HG02938 (cell line): ENCODE results near the gene ATP11A.
A peak's percentile ranks its signal among the peaks of the same experiment; 100 is the strongest.
"Not testable (repeated sequence)": the region's sequence is repeated elsewhere in the genome, so short reads cannot be mapped to it uniquely, and the experiment has no call there.

Experiments
- ATAC-seq: cut with Tn5 transposase; IDR thresholded peaks from one replicate; pipeline ENCODE4 v1.9.1; 2021; ENCODE audit warnings: mild to moderate bottlenecking, moderate library complexity; ENCODE audit not compliant: unreplicated experiment

ATP11A gene

DNA sequence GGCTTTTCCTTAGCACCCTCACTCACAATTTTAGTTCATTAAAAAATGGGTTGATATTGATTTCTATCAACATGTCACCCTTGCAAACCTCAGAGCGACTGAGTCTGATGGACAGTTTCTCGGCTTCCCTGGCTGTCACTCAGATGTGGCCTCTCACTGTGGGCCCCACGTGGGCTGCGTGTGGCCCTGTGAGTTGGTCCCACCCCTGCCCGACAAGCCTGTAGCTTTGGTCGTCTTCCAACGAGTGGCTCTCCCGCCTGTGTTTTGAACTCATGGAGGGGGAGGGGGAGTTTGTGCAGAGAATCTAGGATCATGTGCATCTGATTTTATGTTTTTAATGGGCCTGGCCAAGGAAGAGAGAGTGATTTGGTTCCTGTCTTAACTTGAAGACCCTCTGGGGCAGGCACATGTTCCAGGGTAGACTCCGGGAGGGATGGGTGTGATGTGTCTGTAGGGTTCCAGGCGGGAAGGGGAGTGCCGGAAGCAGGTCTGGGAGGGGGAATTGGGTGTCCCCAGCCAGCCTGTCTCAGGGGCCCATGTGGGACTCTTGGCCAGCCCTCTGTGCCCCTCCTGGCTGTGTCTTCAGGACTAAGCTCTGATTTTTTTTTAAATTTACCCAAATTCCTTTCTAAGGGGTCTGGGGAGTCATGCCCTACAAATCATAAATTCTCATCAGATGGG is 18.9 kb downstream of the ATP11A start:
- ATAC-seq = no peak

DNA sequence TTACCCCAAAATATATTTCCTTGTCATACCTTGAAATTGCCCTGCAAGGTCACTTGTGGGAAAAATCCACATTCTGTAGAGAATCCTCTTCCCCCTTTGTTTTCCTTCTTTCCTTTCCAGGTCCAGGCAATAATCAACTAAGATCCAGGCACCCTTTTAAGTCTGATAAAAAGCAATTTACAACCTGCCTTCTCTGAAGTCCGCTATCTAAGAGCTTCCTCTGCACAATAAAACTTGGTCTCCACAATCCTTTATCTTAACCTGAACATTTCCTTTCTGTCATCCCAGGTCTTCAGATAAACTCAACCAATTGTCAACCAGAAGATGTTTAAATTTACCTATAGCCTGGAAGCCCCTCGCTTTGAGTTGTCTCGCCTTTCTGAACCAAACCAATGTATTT is 19.5 kb downstream of the ATP11A start:
- ATAC-seq = not testable (repeated sequence)

DNA sequence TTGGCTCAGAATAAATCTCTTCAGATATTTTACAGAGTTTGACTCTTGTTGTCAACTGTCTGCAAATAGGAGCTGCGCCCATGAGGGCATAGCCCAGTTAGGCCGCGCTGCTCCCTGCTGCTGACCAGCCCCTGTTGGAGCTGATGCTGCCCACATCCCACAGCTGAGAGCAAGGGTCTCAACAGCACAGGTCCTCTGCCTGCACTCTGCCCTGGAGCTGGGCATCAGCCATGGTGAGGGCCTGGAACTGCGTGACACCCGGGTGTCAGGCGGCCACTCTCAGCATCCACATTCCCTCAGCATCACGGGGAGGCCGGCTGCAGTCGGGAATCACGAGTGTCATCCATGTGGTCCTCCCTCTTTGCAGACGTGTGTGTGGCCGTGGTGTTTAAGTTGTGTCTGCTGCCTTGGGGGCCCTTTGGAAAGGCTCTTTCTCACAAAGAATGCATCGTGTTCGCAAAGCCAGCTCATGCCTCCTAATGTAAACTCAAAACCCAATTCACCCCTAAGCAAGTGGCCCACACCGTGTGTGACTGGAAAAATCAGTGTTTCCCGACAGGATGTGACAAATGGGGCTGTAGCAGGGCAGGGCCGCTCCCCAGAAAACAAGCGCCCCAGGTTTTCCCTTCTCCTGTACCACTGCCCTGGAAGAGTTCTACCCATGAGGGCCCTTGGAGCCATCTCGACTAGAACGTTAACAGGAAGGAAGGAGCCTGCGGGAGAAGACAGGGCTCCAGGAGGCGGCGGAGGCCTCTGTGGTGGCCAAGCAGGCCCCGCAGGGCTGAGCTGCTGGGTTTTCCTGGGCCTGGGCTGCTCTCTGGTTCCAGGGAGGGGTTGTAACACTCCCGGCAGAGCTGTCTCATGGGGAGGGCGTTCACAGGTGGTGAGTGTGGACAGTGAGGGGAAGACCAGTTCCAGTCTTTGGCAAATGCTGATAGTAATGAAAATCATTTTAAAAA is 20.3 kb downstream of the ATP11A start:
- no peak for ATAC-seq

GRCh38 chr13:112710855-112711527 is 21.2 kb downstream of the ATP11A start:
- no peak for ATAC-seq

GRCh38 chr13:112711528-112712265 is 21.9 kb downstream of the ATP11A start:
- peak; percentile 85 for ATAC-seq

GRCh38 chr13:112712451-112713207 is 22.8 kb downstream of the ATP11A start:
- ATAC-seq = no peak

DNA sequence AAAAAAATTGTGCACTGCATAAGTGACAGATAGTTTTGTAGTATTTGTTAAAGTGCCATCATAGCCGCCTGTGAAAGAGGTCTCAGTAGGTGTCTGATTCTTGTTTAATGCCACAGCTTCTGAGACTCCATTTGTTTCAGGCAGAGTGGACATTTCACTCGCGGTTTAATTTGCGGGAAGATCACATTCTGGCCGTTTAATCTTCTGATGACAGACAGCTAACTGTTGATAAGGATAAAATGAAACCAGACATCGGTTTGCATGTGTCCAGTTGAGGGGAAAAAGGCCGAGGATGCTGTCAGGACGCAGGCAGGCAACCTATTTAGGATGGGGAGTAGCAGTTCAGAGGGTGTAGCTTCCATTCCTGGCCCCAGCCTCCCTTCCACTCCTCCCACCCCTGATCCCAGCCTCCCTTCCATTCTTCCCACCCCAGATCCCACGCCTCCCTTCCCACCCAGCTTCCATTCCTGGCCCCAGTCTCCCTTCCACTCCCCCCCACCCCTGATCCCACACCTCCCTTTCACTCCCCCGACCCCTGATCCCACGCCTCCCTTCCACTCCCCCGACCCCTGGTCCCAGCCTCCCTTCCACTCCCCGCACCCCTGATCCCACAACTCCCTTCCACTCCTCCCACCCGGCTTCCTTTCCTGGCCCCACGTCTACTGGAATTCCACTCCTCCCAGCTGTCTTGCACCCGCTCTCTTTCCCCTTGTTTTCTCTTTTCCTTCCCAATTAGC is 23.8 kb downstream of the ATP11A start:
- no peak for ATAC-seq

GRCh38 chr13:112714376-112715174 is 24.7 kb downstream of the ATP11A start:
- no peak for ATAC-seq

DNA sequence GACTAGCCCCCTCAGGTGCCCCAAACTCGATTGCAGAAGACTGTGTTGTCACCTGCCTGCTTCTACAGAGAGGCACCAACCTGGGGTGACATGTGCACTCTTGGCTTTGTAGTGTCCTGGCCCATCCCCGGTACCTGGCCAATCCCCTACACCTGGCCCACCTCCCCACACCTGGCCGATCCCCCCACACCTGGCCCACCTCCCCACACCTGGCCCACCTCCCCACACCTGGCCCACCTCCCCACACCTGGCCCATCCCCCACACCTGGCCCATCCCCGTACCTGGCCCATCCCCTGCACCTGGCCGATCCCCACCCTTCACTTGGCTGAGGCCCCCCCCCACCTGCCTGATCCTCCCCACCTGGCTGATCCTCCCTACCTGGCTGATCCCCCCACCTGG is 25.4 kb downstream of the ATP11A start:
- ATAC-seq = no peak

GRCh38 chr13:112715715-112716460 is 26.1 kb downstream of the ATP11A start:
- no peak for ATAC-seq

GRCh38 chr13:112716461-112716820 is 26.6 kb downstream of the ATP11A start:
- ATAC-seq = no peak

DNA sequence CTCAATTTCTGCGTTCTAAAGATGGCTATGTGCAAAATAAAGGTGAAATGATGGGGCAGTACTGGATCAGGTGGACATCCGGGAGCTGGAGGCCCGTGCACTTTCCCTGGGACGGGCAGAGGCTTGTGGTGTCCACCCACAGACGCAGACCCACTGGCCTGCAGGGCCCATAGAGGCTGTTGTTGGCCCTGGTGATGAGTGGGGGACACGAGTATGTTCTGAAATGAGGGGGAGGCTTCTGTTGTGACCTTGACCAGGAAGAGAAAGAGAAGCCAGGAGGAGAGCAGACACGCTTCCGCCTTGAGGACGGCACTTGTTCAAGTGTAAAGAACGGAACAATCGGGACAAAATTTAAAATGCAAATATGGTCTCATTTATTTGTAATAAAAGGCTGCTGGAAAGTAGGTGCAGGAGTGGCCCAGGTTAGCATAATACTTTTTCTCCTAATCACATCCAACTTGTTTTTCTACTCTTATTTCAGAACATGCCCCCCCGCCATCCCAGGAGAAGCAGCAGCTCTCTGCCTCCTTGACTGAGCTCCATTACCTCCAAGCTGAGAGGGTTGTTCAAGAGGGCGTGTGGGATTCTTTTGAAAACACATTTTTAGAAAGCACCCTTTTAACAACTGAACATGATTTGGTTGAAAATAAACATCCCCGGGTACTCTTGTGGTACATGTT is 27.1 kb downstream of the ATP11A start:
- no peak for ATAC-seq

DNA sequence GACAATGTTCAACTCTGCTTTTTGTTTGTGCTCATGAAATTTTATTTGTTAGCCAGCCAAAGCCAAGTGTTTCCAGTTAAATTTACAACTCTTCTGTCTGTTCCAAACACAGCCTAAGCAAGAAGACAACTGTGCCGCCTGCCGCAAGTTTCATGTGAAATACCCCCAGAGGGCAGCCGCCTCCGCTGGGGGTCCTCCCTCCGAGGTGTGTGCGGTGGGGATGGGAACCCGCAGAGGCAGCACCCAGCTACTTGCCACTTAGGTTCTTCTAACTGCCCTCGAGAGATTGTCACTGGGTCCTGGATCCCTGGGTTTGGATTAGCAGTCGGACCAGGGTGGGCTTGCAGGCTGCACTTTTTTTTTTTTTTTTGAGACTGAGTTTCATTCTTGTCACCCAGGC is 28.5 kb downstream of the ATP11A start:
- ATAC-seq = no peak

- no peak for ATAC-seq
These were observed 29.2 kb downstream of the ATP11A start for GRCh38 chr13:112719016-112719415.

DNA sequence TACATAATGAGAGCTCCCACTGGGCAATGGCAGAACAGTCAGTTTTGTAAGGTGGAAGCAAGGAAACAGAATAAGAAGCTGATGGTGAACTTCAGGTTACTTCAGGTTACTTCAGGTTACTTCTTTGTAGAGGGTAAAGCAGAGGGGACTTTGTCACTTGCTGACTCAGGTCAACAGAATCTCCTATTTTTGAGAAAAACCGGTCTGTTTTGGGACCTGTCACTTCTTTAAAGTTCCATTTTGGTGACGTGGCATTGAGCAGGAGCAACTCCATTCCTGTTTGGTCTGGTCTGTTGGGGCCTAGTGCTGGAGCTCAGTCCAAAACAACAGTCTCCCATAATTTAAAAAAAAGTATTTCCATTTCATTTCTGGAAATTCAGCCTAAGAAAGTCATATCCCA is 29.7 kb downstream of the ATP11A start:
- ATAC-seq = no peak

DNA sequence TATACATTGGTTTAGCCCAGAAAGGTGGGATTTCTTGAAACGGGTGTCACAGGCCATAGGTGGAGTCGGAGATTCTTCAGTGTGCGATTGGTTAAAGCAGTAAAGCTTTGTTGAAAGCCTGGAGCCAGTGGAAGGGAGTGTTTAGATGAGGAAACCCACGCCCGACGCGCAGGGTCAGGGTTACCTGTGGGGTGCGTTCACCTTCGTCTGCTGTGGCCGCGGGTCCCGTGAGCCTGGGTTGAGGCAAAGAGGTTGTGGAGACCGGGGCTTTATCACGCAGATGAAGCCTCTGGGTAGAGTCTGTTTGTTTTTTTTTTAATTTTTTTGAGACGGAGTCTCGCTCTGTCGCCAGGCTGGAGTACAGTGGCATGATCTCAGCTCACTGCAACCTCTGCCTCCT is 30.4 kb downstream of the ATP11A start:
- no peak for ATAC-seq

- ATAC-seq = no peak
These were observed 31.0 kb downstream of the ATP11A start for GRCh38 chr13:112720814-112721197.
